Suprapubic skin (tissue), 4 donors: ENCODE data around the gene BSPRY.

Source experiments
- CTCF ChIP-seq, 2 donors: fragments of 200-600 bp in 1 of 2; fragments of 450-650 bp in 1 of 2; sonication (generic) in 1 of 2; IDR thresholded peaks; one replicate each; pipeline ENCODE4 v1.5.1; 2016 to 2019; ENCODE audit warnings: antibody characterized with exemption in 2 of 2, mild to moderate bottlenecking in 1 of 2, moderate library complexity in 1 of 2
- EP300 ChIP-seq: sonication (generic); formaldehyde crosslinking; IDR thresholded peaks from one replicate; pipeline ENCODE4 v1.6.1; 2017; ENCODE audit warnings: antibody characterized with exemption
- POLR2A ChIP-seq, 2 donors: fragments of 450-650 bp; IDR thresholded peaks; one replicate each; pipeline ENCODE4 v1.6.1; 2017; ENCODE audit warnings: antibody characterized with exemption in 2 of 2, mild to moderate bottlenecking in 2 of 2, moderate library complexity in 2 of 2
- POLR2AphosphoS5 ChIP-seq, 3 donors: sonication (generic); formaldehyde crosslinking; IDR thresholded peaks; one replicate each; pipeline ENCODE4 v1.6.1; 2017; ENCODE audit warnings: antibody characterized with exemption in 3 of 3

- no peak for TF ChIP-seq CTCF (IDR thresholded peaks at IDR 0.05)
- no peak for TF ChIP-seq POLR2A (IDR thresholded peaks at IDR 0.05)
- no peak for TF ChIP-seq EP300
- TF ChIP-seq POLR2AphosphoS5 (IDR thresholded peaks at IDR 0.05): no peak
Measured at GRCh38 chr9:113337714-113338113, 11.6 kb upstream of the BSPRY start.
